Omental fat pad (tissue), 4 donors: ENCODE measurements around the gene SUN2. TPM values are rescaled to one million over a fixed set of nuclear protein-coding genes. Genes with fewer than 3 reads are reported as not detected.

Source experiments
- ATAC-seq: fragments of 150-250 bp; one replicate; pipeline ENCODE4 v1.9.1; 2016; ENCODE audit warnings: mild to moderate bottlenecking, moderate library complexity; ENCODE audit not compliant: low FRiP score
- DNase-seq: peaks from one replicate; pipeline ENCODE4 v3.0.0-alpha.2; 2019; ENCODE audit warnings: low spot score
- total RNA-seq, 4 donors: library from RNA; depleted of rRNA; stranded (reverse); fragments of >200 nt; gene quantifications; one replicate each; pipeline ENCODE4 v1.1.0, GENCODE V29; 2016
- TF ChIP-seq, protein P1 (sequence below), 3 donors: fragments of 450-650 bp; IDR thresholded peaks; one replicate each; pipeline ENCODE4 v1.5.1; 2016 to 2017; ENCODE audit warnings: antibody characterized with exemption in 3 of 3, mild to moderate bottlenecking in 3 of 3, moderate library complexity in 2 of 3

Gene SUN2
- total RNA-seq, 4 donors from 2014 or later = 302 to 509 (median 347) TPM

GRCh38 chr22:38697425-38698089 lies 58.2 kb downstream of the SUN2 start:
- TF ChIP-seq, protein P1, sequence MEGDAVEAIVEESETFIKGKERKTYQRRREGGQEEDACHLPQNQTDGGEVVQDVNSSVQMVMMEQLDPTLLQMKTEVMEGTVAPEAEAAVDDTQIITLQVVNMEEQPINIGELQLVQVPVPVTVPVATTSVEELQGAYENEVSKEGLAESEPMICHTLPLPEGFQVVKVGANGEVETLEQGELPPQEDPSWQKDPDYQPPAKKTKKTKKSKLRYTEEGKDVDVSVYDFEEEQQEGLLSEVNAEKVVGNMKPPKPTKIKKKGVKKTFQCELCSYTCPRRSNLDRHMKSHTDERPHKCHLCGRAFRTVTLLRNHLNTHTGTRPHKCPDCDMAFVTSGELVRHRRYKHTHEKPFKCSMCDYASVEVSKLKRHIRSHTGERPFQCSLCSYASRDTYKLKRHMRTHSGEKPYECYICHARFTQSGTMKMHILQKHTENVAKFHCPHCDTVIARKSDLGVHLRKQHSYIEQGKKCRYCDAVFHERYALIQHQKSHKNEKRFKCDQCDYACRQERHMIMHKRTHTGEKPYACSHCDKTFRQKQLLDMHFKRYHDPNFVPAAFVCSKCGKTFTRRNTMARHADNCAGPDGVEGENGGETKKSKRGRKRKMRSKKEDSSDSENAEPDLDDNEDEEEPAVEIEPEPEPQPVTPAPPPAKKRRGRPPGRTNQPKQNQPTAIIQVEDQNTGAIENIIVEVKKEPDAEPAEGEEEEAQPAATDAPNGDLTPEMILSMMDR (IDR thresholded peaks at IDR 0.05) = no peak
- no peak for ATAC-seq
- DNase-seq = no peak

GRCh38 chr22:38696606-38697424 lies 59.0 kb downstream of the SUN2 start:
- ATAC-seq = no peak

DNA sequence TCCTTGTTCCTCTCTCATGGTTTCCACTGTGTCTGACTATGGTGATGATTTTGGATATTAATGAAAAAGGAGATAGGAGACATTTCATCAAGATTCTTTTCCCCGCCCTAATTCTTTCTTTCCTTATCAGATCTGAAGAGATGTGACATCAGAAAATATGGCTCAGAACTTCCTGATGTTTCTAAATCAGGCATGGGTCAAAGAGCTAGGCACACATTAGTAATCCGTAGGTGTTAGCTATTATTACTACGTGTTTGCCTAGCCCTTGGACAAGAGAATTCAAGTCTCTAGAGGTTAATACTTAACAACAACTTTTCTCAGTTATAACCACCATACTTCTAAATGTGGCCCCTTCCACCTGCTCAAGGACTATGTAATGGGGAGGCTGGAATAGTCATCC lies 60.9 kb downstream of the SUN2 start:
- ATAC-seq = no peak

More at GRCh38 chr22:38696606-38697424, 59.0 kb downstream of the SUN2 start:
- TF ChIP-seq, protein P1 (IDR thresholded peaks at IDR 0.05) = no peak
- DNase-seq = no peak

DNA sequence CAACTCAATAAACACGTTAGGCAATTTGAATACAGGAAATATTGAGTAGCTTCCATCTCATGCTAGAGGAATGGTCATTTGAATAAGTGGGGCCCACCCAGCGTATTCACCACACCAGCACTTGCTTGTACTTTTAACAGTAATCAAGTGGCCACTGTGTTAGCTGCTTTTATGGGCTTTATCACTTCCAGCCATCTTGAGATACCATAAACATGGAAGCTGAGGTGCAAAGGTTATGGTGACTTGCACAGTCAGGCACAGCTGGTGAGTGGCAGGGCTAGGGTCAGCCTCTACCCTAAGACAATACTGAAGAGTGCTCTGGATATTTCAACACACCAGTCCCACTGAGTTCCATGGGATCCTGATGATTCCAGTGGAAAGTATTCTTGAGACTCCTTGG lies 61.7 kb downstream of the SUN2 start:
- DNase-seq = no peak
- TF ChIP-seq, protein P1 (IDR thresholded peaks at IDR 0.05) = no peak
- no peak for ATAC-seq

More for the DNA sequence above, 60.9 kb downstream of the SUN2 start:
- DNase-seq = no peak
- TF ChIP-seq, protein P1 (IDR thresholded peaks at IDR 0.05) = no peak

DNA sequence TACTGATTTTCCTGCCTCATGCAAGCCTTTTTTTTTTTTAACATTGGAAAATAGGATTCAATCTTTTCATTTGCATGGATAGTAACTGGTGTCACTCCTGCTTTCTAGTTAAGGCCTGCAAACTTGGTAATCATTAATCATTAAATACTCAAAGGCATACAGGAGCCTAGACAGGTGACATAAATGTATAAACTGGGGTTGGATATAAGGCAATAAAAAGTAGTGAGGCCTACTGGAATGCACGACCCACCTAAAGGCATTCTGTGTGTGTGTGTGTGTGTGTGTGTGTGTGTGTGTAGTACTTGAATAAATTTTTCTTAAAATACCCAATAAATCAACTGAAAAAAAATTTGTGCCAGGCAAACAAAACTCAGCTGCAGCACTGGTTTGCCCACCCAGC lies 66.1 kb downstream of the SUN2 start:
- DNase-seq (no peak), ATAC-seq (no peak)
- TF ChIP-seq, protein P1 (IDR thresholded peaks at IDR 0.05) = no peak

GRCh38 chr22:38685761-38686160 lies 70.0 kb downstream of the SUN2 start:
- no peak for DNase-seq
- no peak for ATAC-seq
- TF ChIP-seq, protein P1 (IDR thresholded peaks at IDR 0.05) = no peak
